A549 treated with AZD2906 at 1 μM for 4 hours (cell line): ENCODE data around the gene OSBPL5. TPM values are rescaled to one million over a fixed set of nuclear protein-coding genes. Genes with fewer than 3 reads are reported as not detected.

Experiments
- total RNA-seq: library from RNA; stranded (reverse); fragments of 200-300 nt; extraction: Qiagen RNA extraction; gene quantifications from 5 replicates; pipeline ENCODE4 v1.2.3, GENCODE V29; 2022

The OSBPL5 gene, protein sequence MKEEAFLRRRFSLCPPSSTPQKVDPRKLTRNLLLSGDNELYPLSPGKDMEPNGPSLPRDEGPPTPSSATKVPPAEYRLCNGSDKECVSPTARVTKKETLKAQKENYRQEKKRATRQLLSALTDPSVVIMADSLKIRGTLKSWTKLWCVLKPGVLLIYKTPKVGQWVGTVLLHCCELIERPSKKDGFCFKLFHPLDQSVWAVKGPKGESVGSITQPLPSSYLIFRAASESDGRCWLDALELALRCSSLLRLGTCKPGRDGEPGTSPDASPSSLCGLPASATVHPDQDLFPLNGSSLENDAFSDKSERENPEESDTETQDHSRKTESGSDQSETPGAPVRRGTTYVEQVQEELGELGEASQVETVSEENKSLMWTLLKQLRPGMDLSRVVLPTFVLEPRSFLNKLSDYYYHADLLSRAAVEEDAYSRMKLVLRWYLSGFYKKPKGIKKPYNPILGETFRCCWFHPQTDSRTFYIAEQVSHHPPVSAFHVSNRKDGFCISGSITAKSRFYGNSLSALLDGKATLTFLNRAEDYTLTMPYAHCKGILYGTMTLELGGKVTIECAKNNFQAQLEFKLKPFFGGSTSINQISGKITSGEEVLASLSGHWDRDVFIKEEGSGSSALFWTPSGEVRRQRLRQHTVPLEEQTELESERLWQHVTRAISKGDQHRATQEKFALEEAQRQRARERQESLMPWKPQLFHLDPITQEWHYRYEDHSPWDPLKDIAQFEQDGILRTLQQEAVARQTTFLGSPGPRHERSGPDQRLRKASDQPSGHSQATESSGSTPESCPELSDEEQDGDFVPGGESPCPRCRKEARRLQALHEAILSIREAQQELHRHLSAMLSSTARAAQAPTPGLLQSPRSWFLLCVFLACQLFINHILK
- 7.5 to 10.5 TPM (median 9.2 TPM) in 5 replicates for total RNA-seq

DNA sequence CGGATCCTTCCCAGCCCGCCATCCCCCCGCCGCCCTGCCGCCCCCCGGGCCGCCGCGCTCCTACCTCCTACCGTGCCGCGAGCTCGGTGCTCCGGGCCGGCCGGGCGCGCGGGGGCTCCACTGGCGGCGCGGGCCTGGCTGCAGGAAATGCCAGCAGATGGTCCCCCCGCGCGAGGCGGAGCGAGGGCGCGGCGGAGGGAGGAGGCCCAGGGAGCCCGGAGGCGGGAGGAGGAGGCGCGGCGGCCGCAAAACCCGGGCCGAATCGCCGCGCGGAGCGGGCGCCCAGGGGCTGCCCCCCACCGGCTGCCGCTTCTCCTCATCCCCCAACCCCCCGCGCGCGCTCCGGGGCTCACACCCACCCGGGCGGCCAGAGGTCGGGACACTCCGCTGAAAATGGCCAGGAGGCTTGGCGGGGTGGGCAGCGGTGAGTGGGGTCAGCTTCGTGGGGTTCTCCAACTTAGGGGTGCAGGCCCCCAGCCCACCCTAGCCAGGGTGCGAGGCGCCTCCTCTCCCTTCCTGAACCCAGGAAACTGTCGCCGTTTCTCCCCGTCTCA, at the start of gene OSBPL5:
OSBPL5 (minus strand) TSS at position 159 of the 554 bp plus-strand sequence. CDS start 36,162 bp downstream, outside the sequence.

DNA sequence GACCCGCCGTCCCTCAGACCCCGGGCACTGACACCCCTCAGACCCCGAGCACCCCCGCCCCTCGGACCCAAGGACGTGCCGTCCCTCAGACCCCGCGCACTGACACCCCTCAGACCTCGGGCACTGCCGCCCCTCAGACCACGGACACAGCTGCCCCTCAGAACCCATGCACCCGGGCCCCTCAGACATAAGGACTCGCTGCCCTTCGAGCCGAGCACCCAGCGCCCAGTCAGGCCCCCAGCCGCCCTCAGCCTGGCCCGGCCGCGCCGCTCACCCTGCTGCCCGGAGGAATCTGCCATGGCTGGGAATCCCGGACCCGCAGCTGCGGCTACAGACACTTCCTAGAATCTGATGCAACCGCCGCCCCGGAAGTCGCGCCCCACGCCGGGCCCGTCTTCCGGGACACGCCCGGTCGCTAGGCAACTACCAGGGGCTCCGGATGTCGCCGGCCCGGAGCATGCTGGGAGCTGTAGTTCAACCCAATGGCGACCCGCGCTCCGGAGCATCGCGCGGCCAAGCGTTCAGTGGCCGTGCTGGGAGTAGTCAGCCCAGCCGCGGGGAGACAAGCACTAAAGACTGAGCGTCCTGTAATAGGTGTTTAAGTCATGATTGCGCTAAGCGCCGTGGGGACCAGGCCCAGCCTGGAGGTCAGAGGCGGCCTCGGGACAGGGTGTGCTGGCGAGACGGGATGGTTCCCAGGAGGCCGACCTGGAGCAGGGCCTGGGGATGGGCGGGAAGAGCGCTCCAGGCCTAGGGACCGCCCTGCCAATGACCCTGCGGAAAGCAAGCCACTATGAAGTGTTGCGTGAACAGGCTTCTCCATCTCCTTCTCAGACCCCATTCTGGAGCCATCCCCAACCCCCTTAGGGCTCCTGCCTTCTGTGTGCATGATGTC, 107.8 kb downstream of the OSBPL5 start, which contains the start of gene CARS1:
CARS1 (minus strand) TSS at position 355 of the 895 bp plus-strand sequence; CDS start at position 299, 56 bp downstream.

Other genes with a start within 250 kb of the OSBPL5 start
- gene PHLDA2, start 235.9 kb downstream of the OSBPL5 start, total RNA-seq: 81.8 to 133 TPM (median 110 TPM) in 5 replicates
- 110 to 129 TPM (median 116 TPM) in 5 replicates for gene NAP1L4, start 173.0 kb downstream of the OSBPL5 start, total RNA-seq
- 61.1 to 76.4 TPM (median 62.0 TPM) in 5 replicates for gene CARS1, start 107.9 kb downstream of the OSBPL5 start, total RNA-seq
- not detected in 5 replicates for gene MRGPRG, start 53.5 kb upstream of the OSBPL5 start, total RNA-seq
- 0.07 to 0.28 TPM (median 0.08 TPM) in 5 replicates for gene MRGPRE, start 67.1 kb upstream of the OSBPL5 start, total RNA-seq
- 16.6 to 20.4 TPM (median 17.2 TPM) in 5 replicates for gene ZNF195, start 213.8 kb upstream of the OSBPL5 start, total RNA-seq